ENCODE data around the gene CA7.
"Not testable (repeated sequence)": the region's sequence is repeated elsewhere in the genome, so short reads cannot be mapped to it uniquely, and the experiment has no call there.

CA7 gene

GRCh38 chr16:66847533-66848067 is 3.4 kb downstream of the CA7 start:
- no peak for DNase-seq

GRCh38 chr16:66848172-66848571 is 4.0 kb downstream of the CA7 start:
- DNase-seq: no peak

- DNase-seq: no peak
These were observed 4.8 kb downstream of the CA7 start for GRCh38 chr16:66849021-66849420.

- no peak for DNase-seq
These were observed 5.3 kb downstream of the CA7 start for GRCh38 chr16:66849549-66849948.

- DNase-seq: no peak
These were observed 6.1 kb downstream of the CA7 start for GRCh38 chr16:66850115-66850815.

GRCh38 chr16:66851166-66851964 is 7.2 kb downstream of the CA7 start:
- DNase-seq: no peak

GRCh38 chr16:66853261-66854139 is 9.3 kb downstream of the CA7 start:
- no peak for DNase-seq

- no peak for DNase-seq
These were observed 12.0 kb downstream of the CA7 start for GRCh38 chr16:66856184-66856730.

- no peak for DNase-seq
These were observed 12.6 kb downstream of the CA7 start for GRCh38 chr16:66856801-66857200.

- DNase-seq: no peak
These were observed 13.2 kb downstream of the CA7 start for GRCh38 chr16:66857437-66857836.

- no peak for DNase-seq
These were observed 14.7 kb downstream of the CA7 start for GRCh38 chr16:66858740-66859396.

- DNase-seq: no peak
These were observed 15.3 kb downstream of the CA7 start for GRCh38 chr16:66859397-66860068.

GRCh38 chr16:66862023-66862520 is 17.9 kb downstream of the CA7 start:
- DNase-seq: no peak

- DNase-seq: no peak
These were observed 19.5 kb downstream of the CA7 start for GRCh38 chr16:66863707-66864106.

- DNase-seq: no peak
These were observed 25.2 kb downstream of the CA7 start for GRCh38 chr16:66869424-66869823.

- DNase-seq: not testable (repeated sequence)
These were observed 27.1 kb downstream of the CA7 start for GRCh38 chr16:66871363-66871762.

- DNase-seq: no peak
These were observed 27.6 kb downstream of the CA7 start for GRCh38 chr16:66871840-66872239.

GRCh38 chr16:66872559-66872942 is 28.3 kb downstream of the CA7 start:
- DNase-seq: no peak

- DNase-seq: peak; percentile 95 to 96
These were observed 28.9 kb downstream of the CA7 start for GRCh38 chr16:66872943-66873684.

GRCh38 chr16:66873685-66874055 is 29.5 kb downstream of the CA7 start:
- DNase-seq: no peak
